ENCODE results near the gene TBC1D25. TPM values are rescaled to one million over a fixed set of nuclear protein-coding genes. Genes with fewer than 3 reads are reported as not detected.
"Not testable (repeated sequence)": the region's sequence is repeated elsewhere in the genome, so short reads cannot be mapped to it uniquely, and the experiment has no call there.

Gene TBC1D25
- total and polyA plus RNA-seq, 7 donors, result 5.8 to 14.6 (median 10.4) TPM

GRCh38 chrX:48520455-48520854 lies 19.1 kb upstream of the TBC1D25 start:
- DNase-seq, result no peak
- no peaks in the 10 kb centered on the region for H3K9me3 ChIP-seq
- WGBS, 2 donors, result 82 to 89% methylated on average over 2 of the region's 2 CpGs
- H3K27me3 ChIP-seq, result no peaks in the 10 kb centered on the region
- H3K4me3 ChIP-seq, result no peak overlapping the region
- no peak overlapping the region for H3K27ac ChIP-seq
- intact Hi-C loops (cut with DNase I), result no loop called here
- TF ChIP-seq POLR2AphosphoS5 (IDR thresholded peaks at IDR 0.05) (no peak), EP300 (IDR thresholded peaks at IDR 0.05) (no peak), POLR2A (IDR thresholded peaks at IDR 0.05) (no peak)
- TF ChIP-seq, protein P1, sequence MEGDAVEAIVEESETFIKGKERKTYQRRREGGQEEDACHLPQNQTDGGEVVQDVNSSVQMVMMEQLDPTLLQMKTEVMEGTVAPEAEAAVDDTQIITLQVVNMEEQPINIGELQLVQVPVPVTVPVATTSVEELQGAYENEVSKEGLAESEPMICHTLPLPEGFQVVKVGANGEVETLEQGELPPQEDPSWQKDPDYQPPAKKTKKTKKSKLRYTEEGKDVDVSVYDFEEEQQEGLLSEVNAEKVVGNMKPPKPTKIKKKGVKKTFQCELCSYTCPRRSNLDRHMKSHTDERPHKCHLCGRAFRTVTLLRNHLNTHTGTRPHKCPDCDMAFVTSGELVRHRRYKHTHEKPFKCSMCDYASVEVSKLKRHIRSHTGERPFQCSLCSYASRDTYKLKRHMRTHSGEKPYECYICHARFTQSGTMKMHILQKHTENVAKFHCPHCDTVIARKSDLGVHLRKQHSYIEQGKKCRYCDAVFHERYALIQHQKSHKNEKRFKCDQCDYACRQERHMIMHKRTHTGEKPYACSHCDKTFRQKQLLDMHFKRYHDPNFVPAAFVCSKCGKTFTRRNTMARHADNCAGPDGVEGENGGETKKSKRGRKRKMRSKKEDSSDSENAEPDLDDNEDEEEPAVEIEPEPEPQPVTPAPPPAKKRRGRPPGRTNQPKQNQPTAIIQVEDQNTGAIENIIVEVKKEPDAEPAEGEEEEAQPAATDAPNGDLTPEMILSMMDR (IDR thresholded peaks at IDR 0.05), result no peak
- H3K36me3 ChIP-seq, result peaks cover 0 to 7% (median 0%) of the 10 kb centered on the region in 4 donors
- H3K4me1 ChIP-seq, result no peaks in the 10 kb centered on the region

- no peaks in the 10 kb centered on the region for H3K4me1 ChIP-seq
- H3K4me3 ChIP-seq, result peak overlapping the region in 3 of 4 donors; percentile 58 to 60 (median 59)
- no peaks in the 10 kb centered on the region for H3K9me3 ChIP-seq
- peak overlapping the region; percentile 77 to 84 (median 82) for H3K27ac ChIP-seq
- intact Hi-C loops (cut with DNase I), result no loop called here
- TF ChIP-seq POLR2AphosphoS5 (IDR thresholded peaks at IDR 0.05) (no peak), POLR2A (IDR thresholded peaks at IDR 0.05) (no peak), EP300 (IDR thresholded peaks at IDR 0.05) (no peak)
- TF ChIP-seq, protein P1 (IDR thresholded peaks at IDR 0.05), result no peak
- no peaks in the 10 kb centered on the region for H3K27me3 ChIP-seq
- 37 to 38% methylated on average over 2 of the region's 2 CpGs for WGBS, 2 donors
- H3K36me3 ChIP-seq, result peaks cover 0 to 2% (median 0%) of the 10 kb centered on the region in 4 donors
- no peak for DNase-seq
These were observed 18.6 kb upstream of the TBC1D25 start for GRCh38 chrX:48520976-48521352.

GRCh38 chrX:48521353-48522243 lies 17.9 kb upstream of the TBC1D25 start, which contains the start of gene EBP:
TSS of gene EBP (plus strand) at chrX:48521808. CDS start at chrX:48523772, 1,964 bp downstream.
- peak; percentile 93 for DNase-seq
- Histone ChIP-seq H3K9me3 (no peaks in the 10 kb centered on the region), H3K27me3 (no peaks in the 10 kb centered on the region), H3K27ac (peak within 1 kb of the TSS; percentile 77 to 84 (median 82)), H3K4me1 (no peaks in the 10 kb centered on the region), H3K4me3 (peak within 1 kb of the TSS; percentile 41 to 60 (median 58)), H3K36me3 (no peaks in the 10 kb centered on the region)
- peak; percentile 46 to 74 (median 62) for TF ChIP-seq POLR2AphosphoS5 (IDR thresholded peaks at IDR 0.05)
- TF ChIP-seq, protein P1 (IDR thresholded peaks at IDR 0.05), result no peak
- TF ChIP-seq POLR2A (IDR thresholded peaks at IDR 0.05), result peak in 1 of 2 donors; percentile 55
- intact Hi-C loops (cut with DNase I), result no loop called here
- 0% methylated on average over 66 of the region's 66 CpGs for WGBS, 2 donors

DNA sequence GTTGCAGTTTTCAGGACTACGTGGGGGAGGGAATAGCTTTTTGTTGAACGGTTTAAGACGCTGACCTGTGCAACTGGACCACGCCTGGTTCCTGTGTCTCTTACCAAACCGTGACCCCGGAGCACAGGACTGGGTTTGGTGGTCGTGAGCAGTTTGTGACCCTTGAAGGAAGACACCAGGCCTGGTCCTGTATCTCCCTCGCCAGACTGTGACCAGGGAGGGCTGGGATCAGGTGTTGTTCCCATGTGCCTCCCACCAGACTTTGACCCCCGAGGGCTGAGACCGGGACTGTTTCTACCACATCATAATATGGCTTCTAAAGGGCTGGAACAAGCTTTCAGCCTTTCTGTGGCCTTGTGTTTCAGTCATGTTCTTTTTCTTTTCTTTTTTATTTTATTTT lies 17.2 kb upstream of the TBC1D25 start:
- Histone ChIP-seq H3K27ac (peak overlapping the region; percentile 77 to 84 (median 82)), H3K36me3 (peaks cover 0 to 5% (median 0%) of the 10 kb centered on the region in 4 donors), H3K27me3 (no peaks in the 10 kb centered on the region), H3K4me1 (no peaks in the 10 kb centered on the region), H3K9me3 (no peaks in the 10 kb centered on the region), H3K4me3 (peak overlapping the region; percentile 41 to 60 (median 58))
- intact Hi-C loops (cut with DNase I), result no loop called here
- 1 to 6% methylated on average over 10 of the region's 10 CpGs for WGBS, 2 donors
- no peak for TF ChIP-seq POLR2AphosphoS5 (IDR thresholded peaks at IDR 0.05)
- TF ChIP-seq POLR2A (IDR thresholded peaks at IDR 0.05), result no peak
- DNase-seq, result peak; percentile 15

DNA sequence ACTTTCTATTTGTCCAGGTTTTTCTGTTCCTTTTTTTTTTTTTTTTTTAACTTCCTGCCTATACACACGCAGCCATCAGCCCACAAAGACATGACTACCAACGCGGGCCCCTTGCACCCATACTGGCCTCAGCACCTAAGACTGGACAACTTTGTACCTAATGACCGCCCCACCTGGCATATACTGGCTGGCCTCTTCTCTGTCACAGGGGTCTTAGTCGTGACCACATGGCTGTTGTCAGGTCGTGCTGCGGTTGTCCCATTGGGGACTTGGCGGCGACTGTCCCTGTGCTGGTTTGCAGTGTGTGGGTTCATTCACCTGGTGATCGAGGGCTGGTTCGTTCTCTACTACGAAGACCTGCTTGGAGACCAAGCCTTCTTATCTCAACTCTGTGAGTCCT lies 15.8 kb upstream of the TBC1D25 start:
- 82 to 88% methylated on average over 12 of the region's 12 CpGs for WGBS, 2 donors
- TF ChIP-seq, protein P1 (IDR thresholded peaks at IDR 0.05), result no peak
- TF ChIP-seq EP300 (IDR thresholded peaks at IDR 0.05) (no peak), POLR2A (IDR thresholded peaks at IDR 0.05) (no peak), POLR2AphosphoS5 (IDR thresholded peaks at IDR 0.05) (no peak)
- Histone ChIP-seq H3K9me3 (no peaks in the 10 kb centered on the region), H3K27ac (no peak overlapping the region), H3K4me1 (no peaks in the 10 kb centered on the region), H3K36me3 (peaks cover 0 to 13% (median 0%) of the 10 kb centered on the region in 4 donors), H3K4me3 (no peak overlapping the region), H3K27me3 (no peaks in the 10 kb centered on the region)
- intact Hi-C loops (cut with DNase I), result no loop called here
- peak; percentile 54 for DNase-seq

- H3K36me3 ChIP-seq, result peaks cover 0 to 13% (median 0%) of the 10 kb centered on the region in 4 donors
- H3K4me1 ChIP-seq; H3K27me3 ChIP-seq; H3K9me3 ChIP-seq; H3K4me3 ChIP-seq; DNase-seq; intact Hi-C loops (cut with DNase I); H3K27ac ChIP-seq: not testable (repeated sequence)
- WGBS, 2 donors, result 92 to 93% methylated on average over 8 of the region's 8 CpGs
These were observed 13.7 kb upstream of the TBC1D25 start for GRCh38 chrX:48525853-48526252.
